K562 (cell line): ENCODE results near the gene KNOP1. TPM values are rescaled to one million over a fixed set of nuclear protein-coding genes. Genes with fewer than 3 reads are reported as not detected.

Source experiments
- ATAC-seq: fragments of 200-7000 bp; cut with Tn5 transposase; 3 replicates; pipeline ENCODE4 v1.9.1; 2020; ENCODE audit warnings: moderate library complexity
- BruUV-seq: library from RNA; stranded (reverse); fragments of 400-500 nt; replicated peaks from 2 replicates; lab custom pipeline; 2021; lab: Mats Ljungman, UMichigan
- CTCF ChIA-PET: fragments of 300-600 bp; formaldehyde crosslinking; extraction: SDS; loops from one replicate; lab custom pipeline; 2021; ENCODE audit warnings: low intra/inter-chr PET ratio; lab: Yijun Ruan, JAX
- POLR2A ChIA-PET: fragments of 300-600, 350-650 bp; sonication (Branson Sonifier 250); formaldehyde crosslinking; extraction: SDS; loops from one replicate; lab custom pipeline; 2021; ENCODE audit warnings: antibody characterized with exemption, inconsistent platforms; lab: Yijun Ruan, JAX
- DNase-seq, 4 experiments: peaks; one replicate each; pipeline versions ENCODE4 v3.0.0 to v3.0.0-alpha.2; 2011 to 2018; ENCODE audit warnings: low spot score in 3 of 4, mixed read lengths in 3 of 4; ENCODE audit errors: extremely low read depth in 1 of 4
- FAIRE-seq: peaks from 2 replicates; lab custom pipeline; 2011; peaks lifted over from hg19 to GRCh38; lab: Jason Lieb, UNC
- H2AFZ ChIP-seq: 2 replicates; pipeline ENCODE4 v1.6.0; 2011; ENCODE audit warnings: low read depth, low read length, control low read depth, inconsistent platforms
- H3K27ac ChIP-seq: fragments of 200-600 bp; 3 replicates; pipeline ENCODE4 v1.8.0; 2011; ENCODE audit warnings: low read depth, mild to moderate bottlenecking, control low read depth, inconsistent platforms, low read length, moderate library complexity, mixed read lengths; ENCODE audit errors: extremely low read depth
- H3K27me3 ChIP-seq, 2 experiments: fragments of 300-600 bp in 1 of 2; 2 replicates in 1 of 2; 3 replicates in 1 of 2; pipeline versions ENCODE4 v1.6.0 to v1.8.0; 2011; ENCODE audit warnings: inconsistent platforms in 2 of 2, low read length in 2 of 2, mild to moderate bottlenecking in 1 of 2, mixed read lengths in 1 of 2, moderate library complexity in 1 of 2; ENCODE audit not compliant: control insufficient read depth in 2 of 2, insufficient read depth in 2 of 2
- H3K36me3 ChIP-seq: fragments of 300-600 bp; 3 replicates; pipeline ENCODE4 v1.8.0; 2011; ENCODE audit warnings: mild to moderate bottlenecking, low read length, inconsistent platforms; ENCODE audit not compliant: control insufficient read depth, insufficient read depth
- H3K4me1 ChIP-seq, 2 experiments: fragments of 200-600 bp in 1 of 2; replicated peaks in 1 of 2; 2 replicates in 1 of 2; 3 replicates in 1 of 2; pipeline versions ENCODE4 v1.5.1 to v1.8.0; 2011; ENCODE audit warnings: inconsistent platforms in 2 of 2, low read length in 2 of 2, mild to moderate bottlenecking in 1 of 2, mixed read lengths in 1 of 2, moderate library complexity in 1 of 2; ENCODE audit not compliant: control insufficient read depth in 2 of 2, insufficient read depth in 2 of 2
- H3K4me2 ChIP-seq: 2 replicates; pipeline ENCODE4 v1.6.1; 2011; ENCODE audit warnings: low read length, control low read depth, inconsistent platforms, mixed read lengths; ENCODE audit not compliant: insufficient read depth
- H3K4me3 ChIP-seq: fragments of 200-600 bp; sonication (generic), shearing (Covaris generic); 2 replicates; pipeline ENCODE4 v1.5.1; 2016; ENCODE audit warnings: control low read depth, inconsistent platforms
- H3K79me2 ChIP-seq: fragments of 200-600 bp; 3 replicates; pipeline ENCODE4 v1.8.0; 2011; ENCODE audit warnings: low read length, inconsistent platforms; ENCODE audit not compliant: control insufficient read depth, insufficient read depth
- H3K9ac ChIP-seq, 2 experiments: 2 replicates each; pipeline versions ENCODE4 v1.6.0 to v1.6.1; 2011; ENCODE audit warnings: low read depth in 2 of 2, low read length in 2 of 2, control low read depth in 1 of 2, inconsistent platforms in 1 of 2, mild to moderate bottlenecking in 1 of 2, mixed read lengths in 1 of 2; ENCODE audit not compliant: insufficient read depth in 1 of 2
- H3K9me1 ChIP-seq: one replicate; pipeline ENCODE4 v1.6.0; 2011; ENCODE audit warnings: inconsistent platforms, mild to moderate bottlenecking, low read length, moderate library complexity; ENCODE audit not compliant: control insufficient read depth, insufficient read depth
- H3K9me3 ChIP-seq: replicated peaks from 2 replicates; pipeline ENCODE4 v1.5.1; 2011; ENCODE audit warnings: low read depth, low read length, inconsistent platforms; ENCODE audit not compliant: control insufficient read depth, insufficient read depth
- H4K20me1 ChIP-seq: replicated peaks from 2 replicates; pipeline ENCODE4 v1.6.1; 2011; ENCODE audit warnings: low read length, inconsistent platforms, mixed read lengths; ENCODE audit not compliant: control insufficient read depth, insufficient read depth
- ATF1 ChIP-seq, 2 experiments: fragments of 450-650 bp in 1 of 2; IDR thresholded peaks; 2 replicates each; pipeline ENCODE4 v1.6.1; 2016; ENCODE audit warnings: missing compliant biosample characterization in 1 of 2, missing genetic modification characterization in 1 of 2
- DIDO1 ChIP-seq: fragments of 450-650 bp; IDR thresholded peaks from 2 replicates; pipeline ENCODE4 v1.6.1; 2016; ENCODE audit warnings: low read depth, missing biosample characterization, missing genetic modification characterization
- HDGF ChIP-seq: fragments of 450-650 bp; IDR thresholded peaks from 2 replicates; pipeline ENCODE4 v1.6.1; 2016
- POLR2B ChIP-seq: fragments of 450-650 bp; IDR thresholded peaks from 2 replicates; pipeline ENCODE4 v1.6.1; 2018; ENCODE audit warnings: low read depth; ENCODE audit not compliant: partially characterized antibody
- POLR2G ChIP-seq: fragments of 200-400 bp; formaldehyde crosslinking; IDR thresholded peaks from 2 replicates; pipeline ENCODE4 v1.6.1; 2017; ENCODE audit warnings: low read depth, mild to moderate bottlenecking, antibody characterized with exemption, low read length, moderate library complexity
- RBFOX2 ChIP-seq: fragments of 200-400 bp; formaldehyde crosslinking; IDR thresholded peaks from 2 replicates; pipeline ENCODE4 v1.6.1; 2017; ENCODE audit warnings: low read depth, mild to moderate bottlenecking, low read length, moderate library complexity
- SNRNP70 ChIP-seq: fragments of 200-400 bp; formaldehyde crosslinking; optimal IDR thresholded peaks from 2 replicates; pipeline ENCODE3; 2017; ENCODE audit warnings: low read depth, low read length
- SUPT5H ChIP-seq: fragments of 450-650 bp; IDR thresholded peaks from 2 replicates; pipeline ENCODE4 v1.6.1; 2016
- ZBTB7A ChIP-seq: IDR thresholded peaks from 2 replicates; pipeline ENCODE4 v1.6.1; 2011; ENCODE audit warnings: low read depth, mild to moderate bottlenecking, low read length, moderate library complexity, borderline replicate concordance; ENCODE audit not compliant: control insufficient read depth
- WGBS: fragments of 100-300 bp; shearing (Covaris generic); methylation state at CpG from one replicate; pipeline ENCODE4 v1.1.6; 2016; ENCODE audit warnings: low coverage, mixed read lengths; ENCODE audit not compliant: insufficient coverage; ENCODE audit errors: missing lambda C conversion rate; 5-methylcytosine and 5-hydroxymethylcytosine counted together
- in situ Hi-C: fragments of 300-500 bp; cut with MboI; formaldehyde crosslinking; loops from 4 replicates; pipeline ENCODE4 v1.15.0; 2018; ENCODE audit warnings: inconsistent platforms, mixed read lengths
- intact Hi-C: fragments of 100-400 bp; cut with micrococcal nuclease; formaldehyde crosslinking; loops from 2 replicates; pipeline ENCODE4 v1.14.2; 2022
- polyA plus RNA-seq, 8 experiments: library from polyadenylated mRNA; depleted of rRNA in 4 of 8; stranded (reverse) in 5 of 8; unstranded in 3 of 8; fragments of >200 nt; fragmentation: Nextera tagmentation in 2 of 8; fragmentation: Illumina TruSeq in 1 of 8; extraction: Ambion mirVana in 2 of 8; extraction: Trizol in 1 of 8; gene quantifications; 2 replicates each; pipeline versions ENCODE4 v1.2.1 to v1.2.3, GENCODE V29; 2011 to 2014; ENCODE audit warnings: inconsistent platforms in 1 of 8, missing spikeins in 1 of 8
- total RNA-seq, 7 experiments: library from RNA; depleted of rRNA in 6 of 7; stranded (reverse); fragments of >200 nt in 6 of 7; fragmentation: Illumina TruSeq in 2 of 7; extraction: Trizol in 2 of 7; gene quantifications; 2 replicates each; pipeline versions ENCODE4 v1.2.1 to v1.2.3, GENCODE V29; 2011 to 2021; ENCODE audit warnings: low replicate concordance in 1 of 7

The KNOP1 gene
- total and polyA plus RNA-seq, 9 of the 15 experiments (the other 6 are each of a cell fraction or from before 2014, with no cell fraction given), result 22.4 to 57.6 (median 39.3) TPM

DNA sequence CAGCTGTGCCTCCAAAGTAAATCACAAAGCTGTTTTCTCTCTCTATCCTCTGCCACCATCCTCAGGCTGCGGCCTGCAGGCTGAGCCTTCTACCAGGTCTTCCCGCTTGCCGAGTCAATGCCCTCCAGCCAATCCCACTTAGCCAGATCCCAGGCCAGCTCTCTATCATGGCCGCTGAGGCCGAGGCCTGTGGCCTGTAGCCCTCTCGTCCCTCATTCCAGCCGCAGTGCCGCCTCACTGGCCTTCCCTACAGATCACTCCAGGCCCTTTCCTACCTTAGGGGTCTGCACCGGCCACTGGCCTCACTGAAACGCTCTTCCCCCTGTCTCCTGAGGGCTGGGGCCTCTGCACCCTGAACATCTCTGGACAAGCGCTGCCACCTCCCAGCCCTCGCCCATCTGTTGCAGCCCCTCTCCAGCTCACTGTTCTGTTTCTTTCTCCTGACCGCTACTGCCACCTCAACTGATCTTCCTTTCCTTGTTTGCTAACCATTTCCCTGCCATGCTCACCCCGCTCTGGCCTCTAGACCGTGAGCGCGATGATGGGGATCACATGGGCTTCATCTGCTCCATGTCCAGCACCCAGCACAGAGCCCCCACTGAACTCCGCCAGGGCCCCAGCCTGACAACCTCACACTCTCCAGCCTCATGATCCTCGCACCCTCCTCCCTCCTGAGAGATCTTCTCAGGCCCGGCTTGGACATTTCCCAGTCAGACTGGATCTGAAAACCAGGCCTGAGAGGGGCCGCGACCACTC lies 8.5 kb downstream of the KNOP1 start:
- peaks cover 34% of the 10 kb centered on the region for H4K20me1 ChIP-seq
- FAIRE-seq, result no peak
- H3K27ac ChIP-seq, result peak overlapping the region; percentile 61; the same call in 1 of the 3 replicates
- H3K4me1 ChIP-seq, result peaks cover 25 to 43% of the 10 kb centered on the region in 2 experiments; a peak in 4 of 5 replicates
- no TSS peak for BruUV-seq
- H3K4me2 ChIP-seq, result peak overlapping the region; percentile 46; the same call in 1 of the 2 replicates
- H3K9ac ChIP-seq, result peak overlapping the region in 1 of 2 experiments; percentile 77; a peak in 2 of 4 replicates
- intact Hi-C loops (no loop called here), in situ Hi-C loops (no loop called here)
- peaks cover 51% of the 10 kb centered on the region for H3K79me2 ChIP-seq
- peak; percentile 48 for ATAC-seq
- peaks cover 97% of the 10 kb centered on the region for H3K36me3 ChIP-seq
- no peaks in the 10 kb centered on the region for H3K27me3 ChIP-seq
- no peak overlapping the region for H2AFZ ChIP-seq
- ChIA-PET POLR2A (interaction anchor here (0.5 to 1.6 kb wide), 7 partner anchors 9 to 50 kb away, joined by 3 to 11 read pairs (median 4); partner anchors contain the start of genes IQCK and KNOP1), CTCF (no interaction called here)
- H3K9me1 ChIP-seq, result peaks cover 11% of the 10 kb centered on the region
- WGBS, result 91% methylated on average over 18 of the region's 22 CpGs
- no peak overlapping the region for H3K4me3 ChIP-seq
- no peaks in the 10 kb centered on the region for H3K9me3 ChIP-seq
- TF ChIP-seq ZBTB7A (0 out of 2 replicates have a peak, but pooled peaks have one; percentile 20), HDGF (0 out of 2 replicates have a peak, but pooled peaks have one; percentile 14), POLR2G (peak; percentile 39; the same call in 1 of the 2 replicates), ATF1 (CRISPR knock-in tag; IDR thresholded peaks at IDR 0.05) (no peak), ATF1 (tag; IDR thresholded peaks at IDR 0.05) (no peak), SNRNP70 (no peak), RBFOX2 (peak; percentile 26; the same call in 1 of the 2 replicates), SUPT5H (0 out of 2 replicates have a peak, but pooled peaks have one; percentile 21), DIDO1 (tag) (no peak), POLR2B (no peak)
- DNase-seq, result no peak
